ENCODE results near the gene MAPKAP1.

MAPKAP1 gene

GRCh38 chr9:125558453-125559092 lies 148.4 kb downstream of the MAPKAP1 start:
- DNase-seq, result peak; percentile 71

- DNase-seq, result no peak
These were observed 150.8 kb downstream of the MAPKAP1 start for GRCh38 chr9:125556046-125556721.

- no peak for DNase-seq
These were observed 152.3 kb downstream of the MAPKAP1 start for GRCh38 chr9:125554726-125555125.

GRCh38 chr9:125551781-125552180 lies 155.2 kb downstream of the MAPKAP1 start:
- no peak for DNase-seq

- peak; percentile 73 for DNase-seq
These were observed 156.8 kb downstream of the MAPKAP1 start for GRCh38 chr9:125549891-125550885.

GRCh38 chr9:125549465-125549871 lies 157.5 kb downstream of the MAPKAP1 start:
- no peak for DNase-seq

GRCh38 chr9:125549039-125549438 lies 158.0 kb downstream of the MAPKAP1 start:
- no peak for DNase-seq

GRCh38 chr9:125548141-125548540 lies 158.9 kb downstream of the MAPKAP1 start:
- no peak for DNase-seq

- DNase-seq, result no peak
These were observed 159.6 kb downstream of the MAPKAP1 start for GRCh38 chr9:125547368-125547767.

- no peak for DNase-seq
These were observed 161.2 kb downstream of the MAPKAP1 start for GRCh38 chr9:125545845-125546244.

GRCh38 chr9:125544988-125545651 lies 161.9 kb downstream of the MAPKAP1 start:
- DNase-seq, result peak; percentile 72

GRCh38 chr9:125544484-125544883 lies 162.5 kb downstream of the MAPKAP1 start:
- no peak for DNase-seq

GRCh38 chr9:125541840-125542243 lies 165.2 kb downstream of the MAPKAP1 start:
- DNase-seq, result peak; percentile 51

GRCh38 chr9:125540497-125540896 lies 166.5 kb downstream of the MAPKAP1 start:
- DNase-seq, result no peak

GRCh38 chr9:125538092-125538473 lies 168.9 kb downstream of the MAPKAP1 start:
- DNase-seq, result peak; percentile 91

- DNase-seq, result no peak
These were observed 169.4 kb downstream of the MAPKAP1 start for GRCh38 chr9:125537442-125538091.

GRCh38 chr9:125536776-125537175 lies 170.2 kb downstream of the MAPKAP1 start:
- peak; percentile 15 for DNase-seq

- DNase-seq, result no peak
These were observed 170.7 kb downstream of the MAPKAP1 start for GRCh38 chr9:125536167-125536772.

- DNase-seq, result no peak
These were observed 171.9 kb downstream of the MAPKAP1 start for GRCh38 chr9:125534971-125535701.

- no peak for DNase-seq
These were observed 174.0 kb downstream of the MAPKAP1 start for GRCh38 chr9:125532812-125533594.
